Endothelial cell of umbilical vein (primary cell): Measurements from ENCODE around the gene PINK1. TPM values are rescaled to one million over a fixed set of nuclear protein-coding genes. Genes with fewer than 3 reads are reported as not detected.

Experiments used
- BruUV-seq: library from RNA; stranded (reverse); fragments of 400-500 nt; replicated peaks from 2 replicates; lab custom pipeline; 2021; lab: Mats Ljungman, UMichigan
- CTCF ChIA-PET: fragments of 300-600, 350-600 bp; sonication (Branson Sonifier 250); formaldehyde crosslinking; loops from one replicate; lab custom pipeline; 2021; ENCODE audit warnings: antibody characterized with exemption, inconsistent platforms; lab: Charles Lee
- POLR2A ChIA-PET: fragments of 300-600, 350-600 bp; sonication (Branson Sonifier 250); formaldehyde crosslinking; loops from one replicate; lab custom pipeline; 2021; ENCODE audit warnings: antibody characterized with exemption, inconsistent platforms; lab: Charles Lee
- DNase-seq: peaks from one replicate; pipeline ENCODE4 v3.0.0-alpha.2; 2011; ENCODE audit warnings: low read depth, low spot score
- FAIRE-seq: peaks from 2 replicates; lab custom pipeline; 2011; peaks lifted over from hg19 to GRCh38; lab: Jason Lieb, UNC
- H2AFZ ChIP-seq: 2 replicates; pipeline ENCODE4 v1.6.0; 2012; ENCODE audit warnings: low read depth, low read length, control low read depth, inconsistent platforms
- H3K27ac ChIP-seq: 2 replicates; pipeline ENCODE4 v1.5.1; 2011; ENCODE audit warnings: low read depth, mild to moderate bottlenecking, control low read depth, low read length, moderate library complexity; ENCODE audit not compliant: insufficient read depth
- H3K27me3 ChIP-seq, 2 experiments: 2 replicates each; pipeline versions ENCODE4 v1.6.0 to v1.6.1; 2011; ENCODE audit warnings: low read length in 2 of 2, mixed read lengths in 1 of 2; ENCODE audit not compliant: control insufficient read depth in 2 of 2, insufficient read depth in 2 of 2
- H3K36me3 ChIP-seq, 2 experiments: 2 replicates in 1 of 2; 3 replicates in 1 of 2; pipeline ENCODE4 v1.5.1; 2011; ENCODE audit warnings: low read length in 2 of 2, mild to moderate bottlenecking in 1 of 2, moderate library complexity in 1 of 2; ENCODE audit not compliant: control insufficient read depth in 2 of 2, insufficient read depth in 2 of 2; ENCODE audit errors: extremely low read depth in 1 of 2
- H3K4me1 ChIP-seq: 3 replicates; pipeline ENCODE4 v1.5.1; 2011; ENCODE audit warnings: mild to moderate bottlenecking, low read length; ENCODE audit not compliant: control insufficient read depth, insufficient read depth; ENCODE audit errors: extremely low read depth
- H3K4me2 ChIP-seq: 2 replicates; pipeline ENCODE4 v1.6.1; 2011; ENCODE audit warnings: low read length, control low read depth, mixed read lengths; ENCODE audit not compliant: insufficient read depth
- H3K4me3 ChIP-seq, 3 experiments: fragments of 200-600 bp in 1 of 3; sonication (generic), shearing (Covaris generic) in 1 of 3; replicated peaks in 1 of 3; 2 replicates each; pipeline ENCODE4 v1.5.1; 2011 to 2016; ENCODE audit warnings: control low read depth in 3 of 3, low read length in 3 of 3, mild to moderate bottlenecking in 2 of 3, inconsistent platforms in 1 of 3, low read depth in 1 of 3, moderate library complexity in 1 of 3; ENCODE audit not compliant: insufficient read depth in 1 of 3
- H3K79me2 ChIP-seq: 2 replicates; pipeline ENCODE4 v1.6.0; 2012; ENCODE audit warnings: low read length, inconsistent platforms; ENCODE audit not compliant: control insufficient read depth, insufficient read depth
- H3K9ac ChIP-seq: replicated peaks from 2 replicates; pipeline ENCODE3; 2011; ENCODE audit warnings: low read length, control low read depth; ENCODE audit not compliant: insufficient read depth; ENCODE audit errors: extremely low read depth
- H3K9me1 ChIP-seq: replicated peaks from 3 replicates; pipeline ENCODE4 v1.6.0; 2011; ENCODE audit warnings: mild to moderate bottlenecking, low read length; ENCODE audit not compliant: control insufficient read depth, insufficient read depth; ENCODE audit errors: extremely low read depth
- H3K9me3 ChIP-seq: replicated peaks from 2 replicates; pipeline ENCODE4 v1.5.1; 2012; ENCODE audit warnings: low read length, inconsistent platforms; ENCODE audit not compliant: control insufficient read depth, insufficient read depth
- H4K20me1 ChIP-seq: replicated peaks from 2 replicates; pipeline ENCODE3; 2011; ENCODE audit warnings: mild to moderate bottlenecking, low read length; ENCODE audit not compliant: control insufficient read depth, insufficient read depth; ENCODE audit errors: extremely low read depth
- CTCF ChIP-seq, 2 donors: IDR thresholded peaks; 1 replicate in 1 of 2; 2 replicates in 1 of 2; pipeline ENCODE4 v1.5.1; 2011; ENCODE audit warnings: low read length in 2 of 2, mild to moderate bottlenecking in 2 of 2, moderate library complexity in 2 of 2, control low read depth in 1 of 2, inconsistent platforms in 1 of 2, low read depth in 1 of 2; ENCODE audit not compliant: insufficient read depth in 1 of 2; ENCODE audit errors: extremely low read depth in 1 of 2
- EZH2 ChIP-seq: IDR thresholded peaks from 2 replicates; pipeline ENCODE4 v1.6.1; 2012; ENCODE audit warnings: borderline replicate concordance, low read depth, mild to moderate bottlenecking, moderate library complexity, low read length, inconsistent platforms; ENCODE audit not compliant: severe bottlenecking
- FOS ChIP-seq: IDR thresholded peaks from 2 replicates; pipeline ENCODE4 v1.6.1; 2011; ENCODE audit warnings: mild to moderate bottlenecking, low read length, moderate library complexity, borderline replicate concordance; ENCODE audit not compliant: insufficient read depth
- GATA2 ChIP-seq: IDR thresholded peaks from 2 replicates; pipeline ENCODE4 v1.7.0; 2011; ENCODE audit warnings: low read depth, mild to moderate bottlenecking, moderate library complexity, mixed read lengths, low read length; ENCODE audit not compliant: insufficient read length, insufficient read depth
- JUN ChIP-seq: IDR thresholded peaks from 2 replicates; pipeline ENCODE4 v1.6.1; 2011; ENCODE audit warnings: borderline replicate concordance, low read depth; ENCODE audit not compliant: insufficient read length, insufficient read depth
- MAX ChIP-seq: IDR thresholded peaks from 2 replicates; pipeline ENCODE4 v1.6.1; 2011; ENCODE audit not compliant: insufficient read depth, insufficient read length
- MYC ChIP-seq: IDR thresholded peaks from one replicate; pipeline ENCODE4 v1.6.1; 2011; ENCODE audit warnings: mild to moderate bottlenecking, low read depth, low read length
- POLR2A ChIP-seq: IDR thresholded peaks from 2 replicates; pipeline ENCODE4 v1.6.1; 2012; ENCODE audit warnings: low read depth, mild to moderate bottlenecking, control low read depth, low read length
- POLR2AphosphoS5 ChIP-seq: IDR thresholded peaks from 2 replicates; pipeline ENCODE4 v1.6.1; 2012; ENCODE audit warnings: low read depth, mild to moderate bottlenecking, control low read depth, low read length, moderate library complexity; ENCODE audit not compliant: insufficient read depth
- dilution Hi-C: fragments of 300-500 bp; cut with MboI; formaldehyde crosslinking; loops from one replicate; pipeline ENCODE4 v1.15.0; 2019; ENCODE audit warnings: low sequenced_read_pairs; ENCODE audit not compliant: extremely low pct_ligation_motif_present
- intact Hi-C: fragments of 100-400 bp; cut with micrococcal nuclease; formaldehyde crosslinking; loops from one replicate; pipeline ENCODE4 v1.10.0; 2022
- polyA plus RNA-seq, 4 experiments: library from polyadenylated mRNA; depleted of rRNA in 3 of 4; stranded (reverse) in 3 of 4; unstranded in 1 of 4; fragments of >200 nt; gene quantifications; 2 replicates each; pipeline versions ENCODE4 v1.2.1 to v1.2.3, GENCODE V29; 2011 to 2012; ENCODE audit warnings: missing spikeins in 1 of 4
- total RNA-seq: library from RNA; stranded (reverse); gene quantifications from 2 replicates; pipeline ENCODE4 v1.2.3, GENCODE V29; 2021

The PINK1 gene
- total and polyA plus RNA-seq, 2 donors (not counting 3 experiments of a cell fraction or from before 2014, with no cell fraction given) = 27.3 to 27.9 TPM

- Histone ChIP-seq H3K4me3 (no peak overlapping the region), H3K36me3 (no peaks in the 10 kb centered on the region), H3K9me3 (no peaks in the 10 kb centered on the region), H3K4me1 (no peaks in the 10 kb centered on the region), H4K20me1 (no peaks in the 10 kb centered on the region), H3K27me3 (no peaks in the 10 kb centered on the region), H3K27ac (no peak overlapping the region), H3K9ac (no peak overlapping the region), H3K79me2 (no peaks in the 10 kb centered on the region), H3K9me1 (no peaks in the 10 kb centered on the region), H2AFZ (no peak overlapping the region), H3K4me2 (no peak overlapping the region)
- BruUV-seq = no TSS peak
- dilution Hi-C loops = no loop called here
- intact Hi-C loops = no loop called here
- no peak for FAIRE-seq
- no peak for DNase-seq
- POLR2A ChIA-PET = no interaction called here
- TF ChIP-seq FOS (no peak), CTCF (IDR thresholded peaks at IDR 0.05; ENCODE audit: extremely low read depth in 1 of 2, insufficient read depth in 1 of 2, low read depth in 1 of 2, low read length in 2 of 2) (no peak), POLR2A (no peak), MAX (no peak), MYC (no peak)
- CTCF ChIA-PET = interaction anchor here (1.1 to 1.6 kb wide), 2 partner anchors 17 to 42 kb away, joined by 3 to 7 read pairs; no protein-coding TSS in a partner anchor
Measured at GRCh38 chr1:20616847-20617487, 16.3 kb upstream of the PINK1 start.

GRCh38 chr1:20618550-20618949, 14.7 kb upstream of the PINK1 start:
- no peak overlapping the region for H2AFZ ChIP-seq
- BruUV-seq = no TSS peak
- intact Hi-C loops = no loop called here

More at GRCh38 chr1:20618550-20618949, 14.7 kb upstream of the PINK1 start:
- ChIA-PET POLR2A (no interaction called here), CTCF (interaction anchor here (1.6 kb wide), 1 partner anchor 43 kb away, joined by 7 read pairs; no protein-coding TSS in a partner anchor)
- TF ChIP-seq CTCF (IDR thresholded peaks at IDR 0.05; ENCODE audit: extremely low read depth in 1 of 2, insufficient read depth in 1 of 2, low read depth in 1 of 2, low read length in 2 of 2) (no peak), POLR2AphosphoS5 (no peak), GATA2 (no peak), POLR2A (no peak), FOS (no peak), EZH2 (no peak), JUN (no peak), MAX (no peak), MYC (no peak)
- no peaks in the 10 kb centered on the region for H3K9me3 ChIP-seq
- no peak overlapping the region for H3K9ac ChIP-seq
- H3K4me1 ChIP-seq = no peaks in the 10 kb centered on the region
- H3K36me3 ChIP-seq = no peaks in the 10 kb centered on the region
- no peak overlapping the region for H3K4me3 ChIP-seq
- no peaks in the 10 kb centered on the region for H3K27me3 ChIP-seq
- DNase-seq = no peak
- H3K27ac ChIP-seq = no peak overlapping the region
- no peaks in the 10 kb centered on the region for H3K9me1 ChIP-seq
- no peak for FAIRE-seq
- no peaks in the 10 kb centered on the region for H3K79me2 ChIP-seq
- no peak overlapping the region for H3K4me2 ChIP-seq
- H4K20me1 ChIP-seq = no peaks in the 10 kb centered on the region
- dilution Hi-C loops = no loop called here
